ENCODE results near the gene DTNB.
"Not testable (repeated sequence)": the region's sequence is repeated elsewhere in the genome, so short reads cannot be mapped to it uniquely, and the experiment has no call there.

The DTNB gene

GRCh38 chr2:25682082-25682481 lies 8.7 kb upstream of the DTNB start:
- no peak for FAIRE-seq

GRCh38 chr2:25677877-25678276 lies 4.5 kb upstream of the DTNB start:
- no peak for FAIRE-seq

- no peak for FAIRE-seq
Measured at GRCh38 chr2:25674077-25674362, 643 bp upstream of the DTNB start.

- no peak for FAIRE-seq
Measured at GRCh38 chr2:25672494-25673299, 680 bp downstream of the DTNB start.

- no peak for FAIRE-seq
Measured at GRCh38 chr2:25671622-25672021, 1.8 kb downstream of the DTNB start.

DNA sequence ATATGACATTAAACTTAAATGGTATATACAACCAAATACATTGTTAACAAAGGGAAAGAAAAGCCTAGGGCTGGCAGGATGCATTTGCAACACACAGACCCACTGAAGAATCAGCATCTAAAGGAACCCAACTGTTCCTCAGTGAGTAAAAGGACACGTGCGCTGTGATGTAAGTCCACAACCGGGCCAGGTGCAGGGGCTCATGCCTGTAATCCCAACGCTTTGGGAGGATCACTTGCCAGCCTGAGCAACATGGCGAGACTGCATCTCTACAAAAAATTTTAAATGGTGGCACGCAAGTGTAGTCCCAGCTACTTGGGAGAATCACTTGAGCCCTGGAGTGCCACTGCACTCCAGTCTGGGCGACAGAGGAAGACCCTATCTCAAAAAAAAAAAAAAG lies 3.9 kb downstream of the DTNB start:
- FAIRE-seq, result no peak

DNA sequence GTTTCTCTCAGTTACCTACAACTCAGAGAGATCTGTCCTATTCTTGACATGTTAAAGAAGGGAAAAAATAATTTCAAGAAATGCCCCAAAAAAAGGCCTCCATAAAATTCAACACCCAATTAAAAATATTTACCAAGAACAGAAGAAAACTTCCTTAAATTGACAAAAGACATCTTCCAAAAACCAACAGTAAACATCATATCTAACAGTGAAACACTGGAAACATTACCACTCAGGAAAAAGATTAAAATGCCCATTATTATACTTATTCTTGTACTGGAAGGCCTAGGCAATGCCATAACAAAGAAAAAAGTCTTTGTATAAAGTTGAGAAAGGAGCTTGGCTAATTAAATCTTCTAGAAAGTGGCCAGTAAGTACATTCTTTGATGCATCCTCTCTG lies 7.2 kb downstream of the DTNB start:
- no peak for FAIRE-seq

GRCh38 chr2:25665429-25665828 lies 7.9 kb downstream of the DTNB start:
- not testable (repeated sequence) for FAIRE-seq

DNA sequence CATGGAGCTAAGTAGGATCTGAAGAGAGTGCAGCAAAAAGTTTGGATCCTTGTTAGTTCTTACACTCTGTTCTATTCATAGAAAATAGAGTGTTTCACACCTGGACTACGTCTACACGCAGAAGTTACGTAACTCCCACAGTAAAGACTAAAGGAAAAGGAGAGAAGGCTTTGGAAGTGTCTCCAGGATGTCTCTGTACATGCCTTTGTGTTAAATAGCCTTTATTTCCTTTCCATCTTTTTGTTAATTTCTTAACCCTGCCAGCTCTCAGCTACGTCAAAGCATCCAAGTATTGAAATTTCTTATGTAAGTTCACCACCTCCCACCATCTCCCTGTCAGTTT lies 8.4 kb downstream of the DTNB start:
- FAIRE-seq, result no peak

DNA sequence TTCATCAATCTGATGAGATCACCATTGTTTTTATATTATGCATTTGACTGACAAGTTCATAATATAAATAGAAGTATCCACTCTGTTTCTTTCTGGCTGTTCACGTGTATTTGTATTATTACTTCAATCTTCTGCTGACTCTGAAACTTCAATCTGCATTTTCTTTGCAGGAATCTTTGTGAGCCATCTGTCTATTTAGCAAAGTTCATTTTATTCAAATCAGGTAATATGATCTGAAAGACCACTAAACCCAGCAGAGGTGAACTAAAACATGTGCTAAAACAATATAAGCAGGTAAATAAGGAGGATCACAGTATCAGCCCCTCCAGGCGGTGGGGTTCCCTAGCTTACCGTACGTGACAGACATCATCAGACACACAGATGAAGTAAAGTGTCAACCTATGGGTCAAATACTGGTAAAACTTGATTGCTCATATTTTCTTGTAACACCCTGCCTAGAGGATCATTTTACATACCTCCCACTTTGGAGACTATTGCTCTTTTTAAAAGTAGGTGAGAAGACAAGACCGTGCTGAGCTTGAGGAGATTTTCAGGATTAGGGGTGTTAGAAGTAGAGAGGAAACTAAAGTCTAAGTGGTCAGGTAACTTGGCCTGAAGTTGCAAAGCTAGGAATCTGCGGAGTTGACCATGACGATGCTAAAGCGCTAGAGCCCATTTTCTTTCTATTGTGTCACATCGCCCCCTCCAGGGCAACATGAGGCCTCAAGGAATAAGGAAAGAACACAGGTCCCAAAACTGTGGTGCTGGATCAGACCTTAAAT lies 9.0 kb downstream of the DTNB start:
- FAIRE-seq, result peak; percentile 91

DNA sequence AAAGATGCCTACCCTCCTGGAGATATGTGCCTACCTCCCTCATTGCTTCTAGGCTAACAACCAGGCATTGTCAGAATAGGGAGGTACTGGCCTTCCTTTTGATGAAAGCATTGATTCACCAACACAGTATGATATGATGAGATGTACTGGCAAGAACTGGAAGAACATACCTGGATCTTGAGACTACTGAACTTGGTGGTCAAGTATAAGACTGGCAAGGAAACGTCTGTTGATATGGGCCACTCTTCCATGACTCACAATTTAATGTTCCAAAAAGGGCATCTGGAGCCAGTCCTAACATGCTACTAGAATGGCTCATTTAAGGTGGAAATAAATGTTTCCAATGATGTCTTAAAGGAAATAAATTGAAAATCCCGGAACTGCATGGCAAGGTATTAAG lies 18.1 kb downstream of the DTNB start:
- no peak for FAIRE-seq

DNA sequence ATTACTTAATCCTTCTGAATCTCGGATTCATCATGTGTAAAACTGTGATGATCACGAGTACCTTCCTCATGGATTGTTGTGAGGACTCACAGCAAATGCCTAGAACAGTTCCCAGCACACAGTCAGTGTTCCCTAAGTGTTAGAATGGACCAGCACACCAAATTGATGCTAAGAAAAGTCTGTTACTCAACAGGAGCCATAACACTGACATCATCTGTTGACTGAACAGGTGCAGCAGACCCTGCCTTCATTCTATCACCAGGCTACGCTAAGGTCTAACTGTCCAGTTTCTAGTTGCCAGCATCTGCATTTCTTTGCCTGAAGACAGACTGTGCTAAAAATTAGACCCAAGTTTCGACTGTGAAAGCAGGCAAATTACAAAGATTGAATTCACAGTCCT lies 18.6 kb downstream of the DTNB start:
- no peak for FAIRE-seq

DNA sequence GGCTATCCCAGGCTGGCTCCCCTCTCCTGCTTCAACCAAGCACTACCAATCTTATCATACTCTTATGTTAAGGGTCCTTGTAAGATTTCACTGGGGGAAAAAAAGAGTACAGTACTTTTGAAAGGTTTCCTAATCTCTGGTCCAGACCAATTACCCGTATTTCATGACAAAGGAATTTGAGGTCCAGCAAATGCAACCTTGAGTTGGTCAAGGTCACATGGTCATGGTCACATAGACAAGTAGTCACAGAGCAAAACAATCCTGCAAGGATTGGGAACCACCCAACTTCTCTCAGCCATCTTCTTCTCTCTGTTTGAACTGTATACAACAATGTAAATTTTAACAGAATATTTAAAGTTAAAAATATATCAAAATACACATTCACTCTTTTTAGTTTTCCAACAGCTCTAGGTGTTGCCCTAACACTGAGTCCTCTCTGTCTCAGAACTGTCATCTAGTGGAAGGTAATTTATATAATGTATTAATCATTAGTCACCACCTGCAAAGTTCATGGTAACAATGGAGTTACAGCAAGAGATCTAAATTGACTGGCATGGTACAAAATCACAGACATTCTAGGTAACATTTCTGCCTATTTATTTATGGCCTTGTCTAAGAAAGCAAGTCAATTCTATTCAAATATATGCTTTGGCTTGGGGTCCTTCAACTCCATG lies 21.5 kb downstream of the DTNB start:
- FAIRE-seq, result no peak

DNA sequence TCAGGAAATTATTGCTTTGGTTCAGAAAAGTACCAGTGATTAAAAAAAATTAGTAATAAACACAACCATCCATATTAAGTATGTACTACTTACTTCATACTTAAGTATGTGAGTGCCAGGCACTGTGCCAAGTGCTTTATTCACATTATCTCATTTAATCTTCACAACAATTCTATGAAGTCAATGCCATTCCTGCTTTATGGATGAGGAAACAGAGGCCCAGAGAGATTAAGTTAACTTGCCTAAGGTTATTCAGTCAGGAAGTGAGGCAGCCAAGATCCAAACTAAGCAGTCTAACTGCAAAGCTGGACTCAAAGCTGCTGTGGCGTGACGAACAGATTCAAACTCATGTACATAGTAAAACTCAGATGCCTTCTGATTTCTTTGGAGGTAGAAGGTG lies 22.3 kb downstream of the DTNB start:
- FAIRE-seq, result no peak

DNA sequence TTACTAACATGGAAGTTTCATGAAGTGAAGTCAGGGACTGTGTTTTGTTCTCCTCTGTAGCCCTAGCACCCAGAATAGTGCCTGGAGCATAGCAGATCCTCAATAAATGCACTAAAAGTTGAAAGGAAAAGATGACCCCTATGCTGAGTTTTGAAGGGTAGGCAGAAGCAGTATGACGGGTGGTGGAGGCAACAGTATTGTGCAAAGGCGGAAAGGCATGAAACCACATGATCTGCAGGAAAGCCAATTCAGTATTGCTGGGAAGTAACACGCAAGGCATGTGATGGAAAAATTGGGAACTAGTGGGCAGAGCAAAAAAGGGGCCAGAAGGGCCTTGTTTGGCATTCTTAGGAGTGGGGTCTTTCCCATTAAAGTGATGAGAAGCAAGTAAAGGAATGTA lies 23.1 kb downstream of the DTNB start:
- no peak for FAIRE-seq

DNA sequence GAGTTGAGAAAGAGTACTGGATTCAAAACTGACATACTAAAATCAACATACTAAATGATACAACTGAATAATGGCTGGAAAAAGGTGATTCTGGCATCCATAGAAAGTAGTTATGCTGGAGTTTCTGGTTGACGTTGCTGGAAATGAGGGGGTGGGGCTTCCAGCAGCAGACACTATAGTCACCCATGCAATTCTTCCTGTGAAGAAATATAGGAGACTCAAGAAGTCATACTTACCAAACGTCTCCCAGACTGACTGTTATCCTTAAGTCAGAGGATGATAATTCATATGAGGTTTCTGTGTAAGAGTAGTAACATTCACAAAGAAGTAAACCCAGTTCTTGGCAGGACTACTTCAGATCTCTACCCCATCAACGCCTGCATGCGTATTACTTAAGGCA lies 23.6 kb downstream of the DTNB start:
- no peak for FAIRE-seq

- no peak for FAIRE-seq
Measured at GRCh38 chr2:25642298-25642697, 31.1 kb downstream of the DTNB start.

- no peak for FAIRE-seq
Measured at GRCh38 chr2:25639696-25640095, 33.7 kb downstream of the DTNB start.

GRCh38 chr2:25639131-25639530 lies 34.2 kb downstream of the DTNB start:
- FAIRE-seq, result no peak

- no peak for FAIRE-seq
Measured at GRCh38 chr2:25635797-25636196, 37.6 kb downstream of the DTNB start.

DNA sequence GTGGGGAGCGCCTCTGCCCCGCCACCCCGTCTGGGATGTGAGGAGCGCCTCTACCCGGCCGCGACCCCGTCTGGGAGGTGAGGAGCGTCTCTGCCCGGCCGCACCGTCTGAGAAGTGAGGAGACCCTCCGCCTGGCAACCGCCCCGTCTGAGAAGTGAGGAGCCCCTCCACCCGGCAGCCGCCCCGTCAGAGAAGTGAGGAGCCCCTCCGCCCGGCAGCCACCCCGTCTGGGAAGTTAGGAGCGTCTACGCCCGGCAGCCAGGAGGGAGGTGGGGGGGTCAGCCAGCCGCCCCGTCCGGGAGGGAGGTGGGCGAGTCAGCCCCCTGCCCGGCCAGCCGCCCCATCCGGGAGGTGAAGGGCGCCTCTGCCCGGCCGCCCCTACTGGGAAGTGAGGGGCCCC lies 39.6 kb downstream of the DTNB start:
- FAIRE-seq, result not testable (repeated sequence)

DNA sequence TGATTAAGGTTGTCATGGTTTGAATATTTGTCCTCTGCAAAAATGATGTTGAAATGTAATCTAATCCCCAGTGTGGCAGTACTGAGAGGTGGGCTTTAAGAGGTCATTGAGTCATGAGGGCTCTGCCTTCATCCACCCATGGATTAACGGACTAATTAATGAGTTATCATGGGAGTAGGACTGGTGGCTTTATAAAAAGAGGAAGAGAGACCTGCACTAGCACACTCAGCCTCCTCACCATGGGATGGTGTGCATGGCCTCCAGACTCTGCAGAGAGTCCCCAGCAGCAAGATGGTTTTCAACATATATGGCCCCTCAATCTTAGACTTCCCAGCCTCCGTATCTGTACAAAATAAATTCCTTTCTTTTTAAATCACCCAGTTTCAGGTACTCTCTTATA lies 41.0 kb downstream of the DTNB start:
- no peak for FAIRE-seq

GRCh38 chr2:25624635-25625034 lies 48.7 kb downstream of the DTNB start:
- FAIRE-seq, result no peak

- FAIRE-seq, result no peak
Measured at GRCh38 chr2:25623361-25623760, 50.0 kb downstream of the DTNB start.
